GM19043 (cell line): ENCODE measurements around the gene RAB14.

Source experiments
- ATAC-seq: cut with Tn5 transposase; IDR thresholded peaks from one replicate; pipeline ENCODE4 v1.9.1; 2021; ENCODE audit warnings: low read depth; ENCODE audit not compliant: unreplicated experiment

Gene RAB14

GRCh38 chr9:121201738-121202533 lies at the start of gene RAB14:
Gene RAB14, minus strand, starts transcription at chr9:121201869. Its CDS starts 8,457 bp downstream, at chr9:121193412.
- peak; percentile 73 for ATAC-seq

DNA sequence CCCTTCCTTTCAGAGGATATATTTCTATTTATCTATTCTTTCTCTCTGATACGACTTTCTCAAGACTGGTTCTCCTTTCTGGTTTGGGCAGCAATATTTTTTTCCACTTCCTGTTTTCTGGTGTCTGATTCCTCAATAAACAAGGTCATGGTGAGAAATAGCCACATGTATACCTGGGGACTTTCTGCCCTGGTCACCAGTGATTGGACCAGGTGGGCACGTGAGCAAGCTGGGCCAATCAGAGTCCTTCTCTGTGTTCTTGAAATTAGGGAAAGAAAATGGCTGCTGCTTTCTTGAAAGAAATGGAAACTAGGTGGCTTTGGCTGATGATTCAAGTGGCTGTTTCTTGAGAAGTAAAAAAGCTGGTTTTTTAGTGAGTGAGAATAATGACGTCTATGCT lies 47.9 kb upstream of the RAB14 start:
- no peak for ATAC-seq

DNA sequence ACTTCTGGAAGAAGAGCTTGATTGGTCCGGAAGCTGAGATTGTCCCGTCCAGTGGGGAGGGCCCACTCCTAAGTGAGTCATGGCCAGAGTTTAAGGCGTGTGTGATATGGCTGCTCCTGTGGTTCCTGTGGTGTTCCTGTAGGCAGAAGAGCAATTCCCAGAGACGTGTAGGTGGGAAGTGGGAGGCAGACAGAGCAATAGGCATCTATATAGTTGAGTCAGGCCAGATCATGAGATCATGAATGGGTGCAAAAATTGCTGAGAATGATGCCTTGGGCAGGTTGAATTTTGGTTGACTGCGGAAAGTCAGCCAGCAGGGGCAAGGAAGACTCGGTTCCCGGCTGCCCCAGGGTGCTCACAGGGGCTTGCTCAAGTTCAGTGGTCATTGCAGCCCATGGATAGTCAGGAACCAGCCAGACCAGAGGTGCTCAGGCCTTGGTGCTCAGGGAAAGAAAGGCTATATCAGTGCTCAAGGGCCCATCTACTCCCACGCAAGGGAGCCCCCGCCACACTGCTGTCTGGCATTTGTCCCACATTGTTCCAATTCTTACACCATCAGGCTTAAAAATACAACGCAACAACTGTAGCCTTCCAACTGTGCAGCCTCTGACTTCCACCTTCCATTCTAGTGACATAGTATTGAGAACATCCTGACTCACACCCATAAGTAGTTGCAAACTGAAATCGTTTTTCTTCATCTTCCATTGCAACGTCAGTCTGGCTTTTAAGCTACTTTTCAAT lies 45.3 kb upstream of the RAB14 start:
- no peak for ATAC-seq

DNA sequence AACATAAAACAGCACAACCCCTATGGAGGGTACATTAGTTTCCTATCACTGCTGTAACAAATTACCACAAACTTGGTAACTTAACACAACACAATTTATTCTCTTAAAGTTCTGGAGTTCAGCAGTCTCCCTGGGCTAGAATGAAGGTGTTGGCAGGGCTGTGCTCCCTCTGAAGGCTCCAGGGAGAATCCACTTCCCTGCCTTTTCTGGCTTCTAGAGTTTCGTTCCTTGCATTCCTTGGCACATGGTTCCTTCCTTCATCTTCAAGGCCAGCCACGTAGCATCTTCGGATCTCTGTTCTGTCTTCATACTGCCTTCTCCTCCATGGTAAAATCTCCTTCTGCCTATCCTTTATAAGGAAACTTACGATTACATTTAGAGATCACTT lies 41.3 kb upstream of the RAB14 start:
- ATAC-seq: no peak

DNA sequence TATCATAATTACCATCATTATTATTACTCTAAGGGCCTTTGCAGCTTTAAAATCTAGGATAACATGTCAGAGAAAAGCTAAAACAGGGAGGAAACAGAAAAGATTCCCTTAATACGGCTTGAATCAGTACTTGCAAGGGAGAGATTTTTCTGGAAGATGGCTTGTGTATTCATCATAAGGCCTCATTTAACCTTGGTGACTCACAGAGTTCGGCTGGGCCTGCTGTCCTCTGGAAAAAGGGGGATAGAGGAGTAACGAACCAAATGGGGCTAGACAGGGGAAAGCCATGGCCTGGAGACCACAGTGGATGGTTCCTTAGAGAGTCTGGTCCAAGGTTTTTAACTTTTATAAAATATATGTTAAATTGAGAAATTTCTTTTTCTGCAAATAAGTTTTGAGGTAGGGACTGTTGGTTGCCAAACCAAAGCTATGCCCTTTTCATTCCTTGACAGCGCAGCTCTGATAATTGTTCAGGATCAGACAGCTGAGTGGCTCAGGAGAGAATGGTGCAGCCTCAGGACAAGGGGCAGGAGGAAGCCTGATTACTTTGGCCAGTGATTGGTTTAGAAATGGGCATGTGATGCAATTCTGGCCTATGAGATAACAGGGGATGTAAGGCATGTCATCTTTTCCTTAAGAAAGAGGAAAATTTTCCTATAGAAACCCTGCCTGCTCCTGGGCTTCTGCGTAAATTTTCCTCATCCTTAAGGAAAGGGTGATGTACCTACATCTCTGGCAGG lies 40.7 kb upstream of the RAB14 start:
- ATAC-seq: no peak

GRCh38 chr9:121240472-121241135 lies 38.9 kb upstream of the RAB14 start:
- ATAC-seq: no peak

DNA sequence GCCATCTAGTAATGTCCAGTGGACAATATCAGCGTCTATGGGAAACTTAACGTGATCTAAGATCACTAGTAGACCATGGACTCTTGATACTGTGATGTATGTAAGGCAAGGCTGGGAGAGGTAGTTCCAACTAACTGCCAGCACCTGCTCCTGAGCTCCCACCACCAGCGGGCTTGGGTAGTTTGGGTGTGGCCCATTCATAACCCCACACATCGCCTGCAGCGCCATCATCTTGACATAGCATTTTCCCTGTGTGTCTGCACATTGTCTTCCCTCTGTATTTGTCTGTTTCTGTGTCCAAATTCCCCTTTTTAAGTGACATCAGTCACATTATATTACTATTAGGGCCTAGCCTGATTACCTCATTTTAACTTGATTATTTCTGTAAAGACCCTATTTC lies 38.2 kb upstream of the RAB14 start:
- ATAC-seq: no peak

DNA sequence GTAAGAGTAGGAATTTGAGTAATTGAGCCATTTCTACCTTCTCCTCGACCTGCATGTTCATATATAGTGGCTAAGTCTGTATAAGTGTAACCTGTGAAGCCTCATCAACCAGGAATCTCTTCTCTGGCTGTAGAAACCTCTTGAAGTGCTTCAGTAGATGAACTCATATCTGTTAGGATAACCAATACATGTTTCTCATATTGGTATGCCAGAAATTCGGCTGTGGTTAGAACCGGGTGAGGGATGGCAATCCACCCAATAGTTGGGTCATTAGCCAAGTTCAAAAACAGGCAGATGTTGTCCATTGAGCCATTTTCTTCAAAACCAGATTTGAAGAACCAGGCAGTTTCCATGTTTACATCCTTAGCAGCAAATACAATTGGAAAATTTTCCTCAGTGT lies 37.4 kb upstream of the RAB14 start:
- no peak for ATAC-seq

- no peak for ATAC-seq
Observed at GRCh38 chr9:121237916-121238315, 36.2 kb upstream of the RAB14 start.

DNA sequence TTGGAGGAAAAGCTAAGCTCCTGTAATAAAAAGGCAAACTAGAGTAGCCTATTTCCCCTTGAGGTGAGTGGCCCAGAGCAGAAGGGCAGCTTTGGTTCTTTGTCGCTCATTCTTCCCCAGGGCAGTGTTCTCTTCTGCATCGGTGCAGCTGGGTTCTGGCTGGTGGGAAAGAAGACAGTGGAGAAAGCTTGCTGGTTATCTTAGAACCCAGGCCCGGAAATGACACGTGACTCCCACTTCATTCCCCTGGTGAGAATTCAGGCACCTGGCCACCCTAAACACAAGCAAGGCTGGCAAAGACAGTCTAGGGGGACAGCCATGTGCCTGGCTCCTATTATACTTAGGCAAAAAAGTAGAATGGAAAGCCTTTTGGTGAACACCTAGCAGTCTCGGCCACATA lies 33.8 kb upstream of the RAB14 start:
- no peak for ATAC-seq

- no peak for ATAC-seq
Observed at GRCh38 chr9:121234832-121235161, 33.1 kb upstream of the RAB14 start.

GRCh38 chr9:121233906-121234831 lies 32.5 kb upstream of the RAB14 start:
- ATAC-seq: no peak

DNA sequence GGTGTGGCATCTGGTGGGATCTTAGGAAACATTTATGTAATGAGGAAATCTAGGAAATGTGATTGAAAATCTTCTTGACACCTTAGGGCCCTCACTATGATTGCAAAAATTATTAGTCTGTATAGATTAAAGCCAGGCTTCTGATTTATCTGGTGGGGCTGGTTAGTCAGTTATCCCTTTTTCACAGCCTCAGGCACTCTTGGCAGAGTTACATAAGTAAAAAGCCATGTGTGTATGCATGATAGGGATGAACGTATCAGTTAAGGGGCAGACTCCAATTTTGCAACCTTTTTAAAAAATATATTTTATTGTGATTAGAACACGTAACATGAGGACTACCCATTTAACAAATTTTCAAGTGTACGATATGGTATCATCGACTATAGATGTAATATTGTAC lies 30.6 kb upstream of the RAB14 start:
- ATAC-seq: no peak

DNA sequence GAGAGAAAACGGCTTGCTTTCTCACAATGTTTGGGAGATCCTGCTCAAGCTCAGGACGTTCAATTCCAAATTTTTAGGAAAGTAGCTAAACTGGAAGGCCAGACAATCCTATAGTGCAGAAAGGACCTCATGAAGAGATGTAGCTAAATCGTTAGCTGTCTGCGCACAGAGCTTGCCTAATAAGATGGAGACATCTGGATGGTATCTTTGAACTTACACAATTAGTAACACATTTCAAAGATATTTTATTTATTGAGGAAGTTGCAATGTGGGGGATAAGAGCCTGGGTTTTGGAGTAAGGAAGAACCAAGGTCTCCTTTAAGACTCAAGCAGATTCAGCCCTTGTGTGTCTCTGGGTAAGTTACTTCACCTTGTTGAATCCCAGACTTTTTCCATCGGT lies 28.6 kb upstream of the RAB14 start:
- no peak for ATAC-seq

DNA sequence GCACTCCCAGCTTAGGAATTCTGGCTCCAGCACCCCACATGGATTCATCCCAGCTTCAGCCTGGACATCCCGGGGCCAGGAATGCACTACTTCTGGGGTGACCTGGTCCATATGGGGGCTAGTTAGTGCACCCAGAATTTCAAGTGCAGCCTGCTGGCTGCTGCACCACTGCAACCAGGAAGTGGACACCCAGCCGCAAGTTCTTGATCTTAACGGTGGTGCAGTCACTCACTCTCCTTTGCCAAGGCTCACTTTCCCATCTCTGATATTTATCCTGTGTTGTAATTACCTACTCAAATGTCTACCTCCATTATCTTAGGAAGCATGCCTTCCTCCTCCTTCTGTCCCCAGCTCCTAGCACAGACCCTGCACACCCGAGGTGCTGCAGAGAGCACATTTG lies 26.2 kb upstream of the RAB14 start:
- ATAC-seq: no peak

- no peak for ATAC-seq
Observed at GRCh38 chr9:121226175-121226574, 24.5 kb upstream of the RAB14 start.

DNA sequence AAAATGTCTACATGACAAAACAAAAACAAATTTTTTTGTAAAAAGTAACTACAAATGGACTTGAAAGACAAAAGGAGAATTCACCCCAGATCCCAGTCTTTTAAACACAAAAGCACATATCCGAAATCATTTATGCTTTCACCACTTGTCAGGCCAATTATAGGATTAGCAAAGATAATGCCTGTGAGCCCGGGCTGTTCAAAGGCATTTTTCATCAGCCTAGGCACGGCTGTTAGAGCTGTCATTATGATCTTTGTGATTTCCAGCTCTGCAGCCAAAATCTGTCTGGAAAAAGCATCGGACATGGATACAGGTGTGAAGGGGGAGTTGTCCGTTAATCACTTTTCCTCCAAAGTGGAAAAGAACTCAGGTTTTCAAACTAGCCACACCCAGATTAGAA lies 23.6 kb upstream of the RAB14 start:
- no peak for ATAC-seq

GRCh38 chr9:121222524-121223171 lies 21.0 kb upstream of the RAB14 start:
- no peak for ATAC-seq

DNA sequence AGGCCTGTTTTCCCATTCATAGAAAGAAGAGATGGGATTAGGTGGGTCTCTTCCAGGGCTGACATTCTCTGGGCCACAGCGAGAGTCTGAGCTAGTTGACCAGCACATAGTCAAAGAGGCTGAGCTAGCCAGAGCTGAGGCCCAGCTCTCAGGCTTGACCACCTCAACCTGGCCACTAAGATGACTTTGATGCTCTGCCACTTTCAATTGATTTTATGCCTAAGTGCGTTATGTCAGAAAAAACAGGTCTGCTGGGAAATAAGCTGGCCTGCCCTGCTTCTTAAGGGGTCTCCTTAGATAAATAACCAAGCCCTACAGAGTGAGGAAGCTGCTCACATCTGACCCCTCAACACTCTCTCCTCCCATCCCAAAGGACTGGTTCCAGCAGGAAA lies 20.0 kb upstream of the RAB14 start:
- ATAC-seq: no peak
